ENCODE results near the gene LRRC58.

- TF ChIP-seq CTCF (IDR thresholded peaks at IDR 0.05) (no peak), POLR2AphosphoS5 (IDR thresholded peaks at IDR 0.05) (no peak), EP300 (IDR thresholded peaks at IDR 0.05) (no peak), POLR2A (IDR thresholded peaks at IDR 0.05; ENCODE audit: low read depth) (no peak)
Observed at GRCh38 chr3:120326784-120327183, 22.4 kb downstream of the LRRC58 start.

Measured in esophagus muscularis mucosa (tissue), 4 donors.